ENCODE measurements around the gene BLTP3A.
"Not testable (repeated sequence)": the region's sequence is repeated elsewhere in the genome, so short reads cannot be mapped to it uniquely, and the experiment has no call there.

Gene BLTP3A

DNA sequence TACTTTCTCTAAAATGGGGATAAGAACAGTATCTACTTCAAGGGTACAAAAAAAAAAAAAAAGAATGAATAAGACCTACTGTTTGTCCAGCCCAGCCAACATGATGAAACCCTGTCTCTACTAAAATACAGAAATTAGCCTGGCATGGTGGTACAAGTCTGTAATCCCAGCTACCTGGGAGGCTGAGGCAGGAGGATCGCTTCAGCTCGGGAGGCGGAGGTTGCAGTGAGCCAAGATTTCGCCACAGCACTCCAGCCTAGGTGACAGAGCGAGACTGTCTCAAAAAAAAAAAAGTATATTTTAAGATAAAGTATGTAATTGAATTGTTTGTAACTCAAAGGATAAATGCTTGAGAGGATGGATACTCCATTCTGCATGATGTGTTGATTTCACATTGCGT is 2.0 kb downstream of the BLTP3A start:
- TF ChIP-seq CTCF (IDR thresholded peaks at IDR 0.05; ENCODE audit: insufficient read depth, low read depth, low read length, missing control alignments) = no peak
- H3K4me3 ChIP-seq (ENCODE audit: low read depth, low read length) = no peak overlapping the region
- no peak for DNase-seq (ENCODE audit: low read depth)

- no peak for TF ChIP-seq CTCF (IDR thresholded peaks at IDR 0.05; ENCODE audit: insufficient read depth, low read depth, low read length, missing control alignments)
- DNase-seq (ENCODE audit: low read depth) = no peak
- no peak overlapping the region for H3K4me3 ChIP-seq (ENCODE audit: low read depth, low read length)
Measured at GRCh38 chr6:34795836-34796425, 4.0 kb downstream of the BLTP3A start.

DNA sequence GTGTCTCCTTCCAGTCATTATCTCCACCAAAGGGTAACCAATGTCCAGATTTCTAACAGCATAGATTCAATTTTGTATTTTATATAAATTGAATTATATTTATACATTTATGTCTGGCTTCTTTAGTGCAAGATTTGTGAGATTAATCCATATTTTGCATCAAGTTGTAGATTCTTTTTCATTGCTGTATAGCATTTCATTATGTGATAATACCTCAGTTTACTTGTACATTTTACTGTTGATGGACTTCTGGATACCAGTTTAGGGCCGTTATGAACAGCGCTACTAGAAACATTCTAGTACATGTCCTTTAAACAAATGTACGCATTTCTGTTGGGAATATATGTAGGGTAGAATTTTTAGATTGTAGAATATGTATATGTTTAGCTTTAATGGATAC is 6.2 kb downstream of the BLTP3A start:
- no peak overlapping the region for H3K4me3 ChIP-seq (ENCODE audit: low read depth, low read length)
- no peak for TF ChIP-seq CTCF (IDR thresholded peaks at IDR 0.05; ENCODE audit: insufficient read depth, low read depth, low read length, missing control alignments)
- DNase-seq (ENCODE audit: low read depth) = no peak

GRCh38 chr6:34799547-34799946 is 7.7 kb downstream of the BLTP3A start:
- no peak overlapping the region for H3K4me3 ChIP-seq (ENCODE audit: low read depth, low read length)
- DNase-seq (ENCODE audit: low read depth) = no peak

DNA sequence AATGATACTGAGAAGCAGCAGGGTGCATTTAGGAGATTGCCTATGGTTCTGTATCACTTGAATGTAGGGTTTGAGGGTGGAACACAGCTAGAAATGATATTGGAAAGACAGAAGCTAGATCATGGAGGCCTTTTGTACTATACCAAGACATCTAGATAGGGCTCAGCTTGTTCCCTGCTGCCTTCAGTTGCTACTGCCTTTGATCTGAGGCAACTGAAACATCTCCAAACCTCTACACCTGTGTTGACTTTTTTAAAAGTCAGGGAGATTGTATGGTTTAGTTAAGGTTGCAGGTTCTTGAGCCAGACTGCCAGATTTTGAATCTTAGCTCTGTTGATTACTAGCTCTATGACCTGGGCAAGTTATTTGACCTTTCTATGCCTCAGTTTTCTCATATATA is 12.7 kb downstream of the BLTP3A start:
- no peak overlapping the region for H3K4me3 ChIP-seq (ENCODE audit: low read depth, low read length)
- no peak for TF ChIP-seq CTCF (IDR thresholded peaks at IDR 0.05; ENCODE audit: insufficient read depth, low read depth, low read length, missing control alignments)
- no peak for DNase-seq (ENCODE audit: low read depth)

More at GRCh38 chr6:34799547-34799946, 7.7 kb downstream of the BLTP3A start:
- no peak for TF ChIP-seq CTCF (IDR thresholded peaks at IDR 0.05; ENCODE audit: insufficient read depth, low read depth, low read length, missing control alignments)

- H3K4me3 ChIP-seq (ENCODE audit: low read depth, low read length) = not testable (repeated sequence)
- peak; percentile 19 for DNase-seq (ENCODE audit: low read depth)
Measured at GRCh38 chr6:34805074-34805473, 13.2 kb downstream of the BLTP3A start.

GRCh38 chr6:34806738-34807453 is 15.0 kb downstream of the BLTP3A start:
- no peak for TF ChIP-seq CTCF (IDR thresholded peaks at IDR 0.05; ENCODE audit: insufficient read depth, low read depth, low read length, missing control alignments)
- H3K4me3 ChIP-seq (ENCODE audit: low read depth, low read length) = no peak overlapping the region
- DNase-seq (ENCODE audit: low read depth) = no peak

DNA sequence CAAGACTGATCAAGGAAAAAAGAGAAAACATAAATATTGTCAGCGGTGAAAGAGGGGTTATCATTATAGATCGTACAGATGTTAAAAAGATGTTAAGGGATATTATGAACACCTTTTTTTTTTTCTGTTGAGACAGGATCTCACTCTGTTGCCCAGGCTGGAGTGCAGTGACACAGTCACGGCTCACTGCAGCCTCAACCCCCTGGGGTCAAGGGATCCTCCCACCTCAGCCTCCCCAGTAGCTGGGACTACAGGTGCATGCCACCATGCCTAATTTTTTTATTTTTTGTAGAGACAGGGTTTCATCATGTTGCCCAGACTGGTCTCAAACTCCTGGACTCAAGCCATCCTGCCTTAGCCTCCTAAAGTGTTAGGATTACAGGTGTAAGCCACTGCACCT is 16.6 kb downstream of the BLTP3A start:
- not testable (repeated sequence) for DNase-seq (ENCODE audit: low read depth)

DNA sequence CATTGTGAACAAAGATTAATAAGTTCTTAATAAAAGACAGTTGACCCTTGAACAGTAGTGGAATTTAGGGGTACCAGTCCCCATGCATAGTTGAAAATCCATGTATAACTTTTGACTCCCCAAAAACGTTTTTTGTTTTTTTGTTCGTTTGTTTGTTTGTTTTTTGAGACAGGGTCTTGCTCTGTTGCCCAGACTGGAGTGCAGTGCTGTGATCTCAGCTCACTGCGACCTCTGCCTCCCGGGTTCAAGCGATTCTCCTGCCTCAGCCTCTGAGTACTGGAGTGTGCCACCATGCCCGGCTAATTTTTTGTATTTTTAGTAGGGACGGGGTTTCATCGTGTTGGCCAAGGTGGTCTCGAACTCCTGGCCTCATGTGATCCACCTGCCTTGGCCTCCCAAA is 17.5 kb downstream of the BLTP3A start:
- not testable (repeated sequence) for H3K4me3 ChIP-seq (ENCODE audit: low read depth, low read length); DNase-seq (ENCODE audit: low read depth)

More for the DNA sequence above, 16.6 kb downstream of the BLTP3A start:
- not testable (repeated sequence) for H3K4me3 ChIP-seq (ENCODE audit: low read depth, low read length)
